Central memory CD4-positive, alpha-beta T cell (primary cell): ENCODE data around the gene HARS2.
A peak's percentile ranks its signal among the peaks of the same experiment; 100 is the strongest.
"Not testable (repeated sequence)": the region's sequence is repeated elsewhere in the genome, so short reads cannot be mapped to it uniquely, and the experiment has no call there.

Experiments used
- DNase-seq: peaks from one replicate; pipeline ENCODE4 v3.0.0; 2022

Gene HARS2

DNA sequence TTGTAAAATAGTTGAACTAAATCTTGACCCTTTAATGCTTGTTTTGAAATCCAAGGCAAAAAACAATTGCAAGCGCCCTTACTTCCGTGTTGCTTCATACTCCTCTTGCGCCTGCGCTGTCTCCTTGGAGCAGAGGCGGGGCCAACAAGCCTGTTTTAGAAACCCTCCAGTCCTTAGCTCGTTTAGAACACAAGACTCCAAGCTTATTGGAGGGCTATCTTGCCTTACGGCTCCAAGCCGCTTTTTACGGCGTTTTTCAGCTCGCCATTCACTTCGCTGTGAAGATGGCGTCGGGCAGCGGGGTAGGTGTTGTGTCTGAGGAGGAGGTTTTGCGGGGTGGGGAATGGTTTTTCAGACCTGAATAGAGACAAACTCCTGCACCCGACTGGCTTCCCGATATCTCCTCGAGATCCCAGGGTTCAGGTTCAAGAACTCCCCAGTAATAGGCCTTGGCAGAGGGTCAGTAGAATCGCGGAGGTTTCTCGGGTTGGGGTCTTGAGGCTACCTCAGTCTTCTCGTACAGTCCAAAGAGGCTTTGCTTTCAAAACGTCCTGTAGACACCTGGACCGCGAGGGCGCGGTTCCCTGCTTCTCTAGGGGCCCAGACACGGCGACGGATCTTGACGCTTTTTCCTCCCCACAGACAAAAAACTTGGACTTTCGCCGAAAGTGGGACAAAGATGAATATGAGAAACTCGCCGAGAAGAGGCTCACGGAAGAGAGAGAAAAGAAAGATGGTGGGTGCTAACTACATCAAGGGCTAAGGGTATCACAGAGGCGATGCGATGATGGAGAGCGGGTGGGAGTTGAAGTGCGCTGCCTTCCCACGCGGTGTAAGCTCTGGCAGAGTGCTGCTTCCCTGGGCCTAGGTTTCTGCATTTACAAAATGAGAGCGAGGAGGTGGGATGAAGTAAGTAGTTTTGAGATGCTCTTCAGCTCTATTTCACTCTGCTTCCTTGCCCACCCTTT, 9.2 kb downstream of the HARS2 start, which contains the start of gene ZMAT2:
Gene ZMAT2 (plus strand): TSS at position 271 of the 968 bp plus-strand sequence. CDS start 14 bp downstream, at position 285.
- DNase-seq, result peak; percentile 94

- DNase-seq, result no peak
Measured at GRCh38 chr5:140707812-140708211, 16.6 kb downstream of the HARS2 start.

DNA sequence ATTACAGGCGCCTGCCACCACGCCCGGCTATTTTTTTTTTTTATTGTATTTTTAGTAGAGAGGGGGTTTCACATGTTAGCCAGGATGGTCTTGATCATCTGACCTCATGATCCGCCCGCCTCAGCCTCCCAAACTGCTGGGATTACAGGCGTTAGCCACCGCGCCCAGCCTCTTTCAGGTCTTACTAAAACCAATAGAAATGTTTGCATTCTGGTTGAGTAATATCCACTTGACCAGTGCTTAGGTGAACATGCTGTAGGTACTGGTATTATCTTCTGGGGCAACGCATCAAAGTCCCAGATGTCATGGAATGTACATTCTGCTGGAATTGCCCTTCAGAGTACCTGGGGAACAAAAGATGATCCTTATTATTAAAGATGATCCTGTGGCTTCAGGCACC, 17.5 kb downstream of the HARS2 start:
- not testable (repeated sequence) for DNase-seq

DNA sequence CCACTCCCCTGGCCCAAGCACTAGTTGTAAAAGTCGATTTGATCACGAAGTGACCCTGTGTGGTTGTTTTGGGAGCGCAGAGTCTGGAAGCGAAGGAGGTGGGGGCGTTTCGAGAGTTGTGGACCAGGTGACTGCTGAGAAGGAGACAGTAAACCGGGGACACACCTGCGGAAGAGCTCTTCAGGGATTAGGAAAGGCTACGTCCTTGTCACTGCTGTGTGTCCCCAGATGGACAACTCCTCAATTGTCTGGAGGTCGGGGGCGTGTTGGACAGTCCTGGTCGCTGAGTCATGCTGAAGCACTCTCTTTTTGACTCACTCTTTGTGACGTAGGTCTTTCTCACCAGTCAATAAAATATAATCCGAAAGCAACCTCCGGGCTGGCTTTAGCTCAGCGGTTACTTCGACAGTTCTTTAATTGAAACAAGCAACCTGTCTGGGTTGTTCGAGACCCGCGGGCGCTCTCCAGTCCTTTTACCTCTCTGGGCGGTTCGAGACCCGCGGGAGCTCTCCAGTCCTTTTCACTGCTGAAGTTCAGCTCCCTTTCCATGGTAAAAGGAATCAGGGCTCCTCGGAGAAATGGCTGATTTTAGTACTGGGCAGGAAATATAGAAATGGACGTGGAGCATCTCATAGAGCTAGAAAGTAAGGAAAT, 19.8 kb downstream of the HARS2 start:
- peak; percentile 93 for DNase-seq

GRCh38 chr5:140711794-140712193, 20.5 kb downstream of the HARS2 start:
- DNase-seq, result no peak

GRCh38 chr5:140713562-140714094, 22.4 kb downstream of the HARS2 start:
- no peak for DNase-seq

DNA sequence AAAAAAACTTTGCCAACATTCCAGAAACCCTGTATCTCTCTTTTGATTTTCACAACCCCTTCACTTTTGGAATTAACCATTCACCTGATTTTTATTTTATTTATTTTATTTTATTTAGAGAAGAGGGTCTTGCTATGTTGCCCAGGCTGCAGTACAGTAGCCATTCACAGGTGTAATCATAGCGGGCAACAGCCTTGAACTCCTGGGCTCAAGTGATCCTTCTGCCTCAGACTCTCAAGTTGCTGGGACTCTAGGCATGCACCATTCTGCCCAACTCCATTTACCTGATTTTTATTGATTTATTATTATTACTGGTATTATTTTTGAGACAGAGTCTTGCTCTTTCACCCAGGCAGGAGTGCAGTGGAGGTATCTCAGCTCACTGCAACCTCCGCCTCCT, 25.0 kb downstream of the HARS2 start:
- DNase-seq, result not testable (repeated sequence)

DNA sequence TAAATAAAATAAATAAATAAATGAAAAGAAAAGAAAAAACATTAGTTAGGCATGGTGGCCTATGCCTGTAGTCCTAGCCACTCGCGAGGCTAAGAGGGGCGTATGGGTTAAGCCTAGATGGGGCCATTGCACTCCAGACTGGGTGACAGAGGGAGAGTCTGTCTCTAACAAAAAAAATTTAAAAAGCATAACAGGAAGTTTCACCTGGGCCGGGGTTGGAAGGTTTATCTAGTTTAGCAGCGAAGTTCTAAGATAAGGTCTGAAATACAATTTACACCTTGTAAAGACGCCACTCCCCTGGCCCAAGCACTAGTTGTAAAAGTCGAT, 27.0 kb downstream of the HARS2 start:
- DNase-seq, result no peak

DNA sequence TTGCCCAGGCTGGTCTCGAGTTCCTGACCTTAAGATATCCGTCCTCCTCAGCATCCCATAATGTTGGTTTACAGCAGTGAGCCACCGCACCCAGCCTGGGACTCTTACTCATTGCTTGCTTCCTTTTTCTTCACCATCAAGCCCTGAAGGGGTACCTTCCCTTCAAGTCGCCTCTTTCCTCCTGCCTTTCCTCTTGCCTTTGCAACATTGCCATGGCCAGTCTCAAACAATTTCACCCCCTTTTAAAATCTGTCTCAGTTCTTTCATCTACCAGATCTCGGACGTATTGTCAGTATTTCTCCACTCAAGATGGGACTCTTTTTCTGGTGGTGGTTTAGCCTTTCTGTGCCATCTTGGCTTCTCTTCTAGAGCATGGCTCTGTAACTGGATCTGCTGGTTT, 29.5 kb downstream of the HARS2 start:
- not testable (repeated sequence) for DNase-seq

GRCh38 chr5:140721395-140721794, 30.1 kb downstream of the HARS2 start:
- not testable (repeated sequence) for DNase-seq

GRCh38 chr5:140725799-140726471, 34.7 kb downstream of the HARS2 start:
- DNase-seq, result peak; percentile 65

GRCh38 chr5:140733098-140733497, 41.8 kb downstream of the HARS2 start:
- no peak for DNase-seq

DNA sequence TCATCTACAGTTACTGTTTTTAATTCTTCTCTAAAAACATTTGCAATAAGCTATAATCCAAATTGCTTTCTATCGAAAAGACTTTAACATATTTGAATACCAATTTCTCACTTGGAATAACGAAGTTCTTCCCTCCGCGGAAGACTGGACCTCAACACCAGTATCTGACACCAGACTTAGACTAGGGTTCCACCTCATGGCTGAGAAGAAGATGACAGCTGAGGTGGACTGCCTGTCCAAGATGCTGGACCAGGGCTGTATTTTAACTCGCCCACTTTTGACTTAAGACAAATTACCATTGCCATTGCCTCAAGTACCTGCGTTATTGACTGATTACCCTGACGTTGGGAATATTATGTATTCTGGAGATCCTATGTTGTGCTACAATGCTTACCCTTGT, 43.1 kb downstream of the HARS2 start:
- no peak for DNase-seq

GRCh38 chr5:140737486-140737885, 46.2 kb downstream of the HARS2 start:
- no peak for DNase-seq

DNA sequence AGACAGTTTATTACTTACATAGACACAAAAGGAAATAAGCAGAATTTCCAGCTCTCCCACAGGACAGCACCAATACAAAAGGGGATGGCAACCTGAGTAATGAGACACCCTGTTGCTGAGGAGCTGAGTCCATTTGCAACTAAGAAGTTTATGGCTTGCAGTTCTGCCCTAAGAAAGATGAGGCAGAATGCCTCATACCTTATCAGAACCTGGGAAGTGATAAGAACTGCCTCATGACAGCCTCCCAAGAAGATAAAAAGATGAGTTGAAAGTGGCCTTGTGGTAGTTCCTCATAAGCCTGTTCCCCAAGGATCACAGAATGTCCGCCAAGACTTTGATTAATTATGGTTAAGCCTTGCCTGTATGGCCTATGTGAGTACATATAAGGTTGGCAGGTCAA, 50.7 kb downstream of the HARS2 start:
- DNase-seq, result no peak
